Naive thymus-derived CD4-positive, alpha-beta T cell (primary cell): ENCODE measurements around the gene NABP1. TPM values are rescaled to one million over a fixed set of nuclear protein-coding genes. Genes with fewer than 3 reads are reported as not detected.
A peak's percentile ranks its signal among the peaks of the same experiment; 100 is the strongest.
"Not testable (repeated sequence)": the region's sequence is repeated elsewhere in the genome, so short reads cannot be mapped to it uniquely, and the experiment has no call there.

ENCODE experiments used
- ATAC-seq: fragments of 150-1000 bp; cut with Tn5 transposase; 2 replicates; pipeline ENCODE4 v1.10.0; 2021; ENCODE audit warnings: mild to moderate bottlenecking, moderate library complexity
- CTCF ChIA-PET: fragments of 350-600 bp; sonication (Branson Sonifier 250); formaldehyde crosslinking; loops from one replicate; lab custom pipeline; 2021; ENCODE audit warnings: antibody characterized with exemption; lab: Charles Lee
- POLR2A ChIA-PET: fragments of 350-600 bp; sonication (Branson Sonifier 250); formaldehyde crosslinking; loops from one replicate; lab custom pipeline; 2021; ENCODE audit warnings: antibody characterized with exemption, inconsistent platforms; lab: Charles Lee
- DNase-seq, 9 donors: peaks; one replicate each; pipeline versions ENCODE4 v3.0.0 to v3.0.0-alpha.2; 2020 to 2022; ENCODE audit warnings: mixed read lengths in 1 of 9
- H3K27ac ChIP-seq: one replicate; pipeline ENCODE4 v1.7.0; 2013; ENCODE audit warnings: mild to moderate bottlenecking, low read depth, low read length, moderate library complexity
- H3K27me3 ChIP-seq, 2 donors: one replicate each; pipeline ENCODE4 v1.7.0; 2013; ENCODE audit warnings: low read length in 2 of 2, mild to moderate bottlenecking in 2 of 2, moderate library complexity in 2 of 2; ENCODE audit not compliant: control insufficient read depth in 2 of 2, insufficient read depth in 2 of 2
- H3K36me3 ChIP-seq, 3 experiments: 1 replicate in 2 of 3; 2 replicates in 1 of 3; pipeline ENCODE4 v1.7.0; 2013; ENCODE audit warnings: low read length in 3 of 3, mild to moderate bottlenecking in 3 of 3, moderate library complexity in 1 of 3; ENCODE audit not compliant: insufficient read depth in 3 of 3, control insufficient read depth in 2 of 3
- H3K4me1 ChIP-seq, 2 donors: one replicate each; pipeline ENCODE4 v1.7.0; 2013; ENCODE audit warnings: low read length in 2 of 2, mild to moderate bottlenecking in 2 of 2, moderate library complexity in 1 of 2; ENCODE audit not compliant: control insufficient read depth in 2 of 2, insufficient read depth in 2 of 2
- H3K4me3 ChIP-seq: 2 replicates; pipeline ENCODE4 v1.7.0; 2013; ENCODE audit warnings: mild to moderate bottlenecking, low read length
- H3K9me3 ChIP-seq, 3 experiments: 1 replicate in 2 of 3; 2 replicates in 1 of 3; pipeline ENCODE4 v1.7.0; 2013; ENCODE audit warnings: low read length in 3 of 3; ENCODE audit not compliant: control insufficient read depth in 2 of 3
- H3K27ac Mint-ChIP-seq, 9 donors: one replicate each; pipeline ENCODE4 v1.8.0; 2020 to 2022; ENCODE audit warnings: mixed read lengths in 9 of 9, mild to moderate bottlenecking in 8 of 9, moderate library complexity in 5 of 9, inconsistent platforms in 2 of 9
- H3K27me3 Mint-ChIP-seq, 5 donors: one replicate each; pipeline ENCODE4 v1.8.0; 2021 to 2022; ENCODE audit warnings: mixed read lengths in 5 of 5, mild to moderate bottlenecking in 1 of 5
- H3K36me3 Mint-ChIP-seq, 5 donors: one replicate each; pipeline ENCODE4 v1.8.0; 2020 to 2022; ENCODE audit warnings: mixed read lengths in 5 of 5, mild to moderate bottlenecking in 3 of 5, inconsistent platforms in 1 of 5
- H3K4me1 Mint-ChIP-seq, 7 donors: one replicate each; pipeline ENCODE4 v1.8.0; 2020 to 2022; ENCODE audit warnings: mixed read lengths in 7 of 7, mild to moderate bottlenecking in 3 of 7, inconsistent platforms in 1 of 7
- H3K4me3 Mint-ChIP-seq, 10 donors: one replicate each; pipeline ENCODE4 v1.8.0; 2020 to 2022; ENCODE audit warnings: mild to moderate bottlenecking in 10 of 10, mixed read lengths in 10 of 10, moderate library complexity in 6 of 10, inconsistent platforms in 2 of 10
- H3K9me3 Mint-ChIP-seq, 11 donors: one replicate each; pipeline ENCODE4 v1.8.0; 2020 to 2022; ENCODE audit warnings: mixed read lengths in 11 of 11, mild to moderate bottlenecking in 4 of 11, inconsistent platforms in 1 of 11, moderate library complexity in 1 of 11
- intact Hi-C, 2 donors: fragments of 100-400 bp; cut with micrococcal nuclease; formaldehyde crosslinking; loops; one replicate each; pipeline ENCODE4 v1.15.1; 2023
- polyA plus RNA-seq, 2 donors: library from polyadenylated mRNA; unstranded; fragments of 300-500 nt; fragmentation: Illumina TruSeq; gene quantifications; one replicate each; pipeline ENCODE4 v1.2.3, GENCODE V29; 2021
- total RNA-seq, 6 experiments: library from RNA in 5 of 6; stranded (reverse) in 5 of 6; gene quantifications; 1 replicate in 5 of 6; 2 replicates in 1 of 6; pipeline ENCODE4 v1.2.3 and lab custom pipeline; 2021 to 2026

Gene NABP1
- total and polyA plus RNA-seq, 7 experiments from 2014 or later, result 4.2 to 79.5 (median 48.6) TPM

GRCh38 chr2:191638079-191638801 lies 39.7 kb upstream of the NABP1 start:
- peak overlapping the region; percentile 43 for H3K27ac ChIP-seq
- H3K27me3 Mint-ChIP-seq, result peaks cover 0 to 7% (median 0%) of the 10 kb centered on the region in 5 donors
- peak in 2 of 9 donors; percentile 6 to 13 for DNase-seq
- peaks cover 38 to 62% (median 45%) of the 10 kb centered on the region in 7 donors for H3K4me1 Mint-ChIP-seq
- ATAC-seq, result peak; percentile 65
- H3K4me1 ChIP-seq, result peaks cover 25 to 26% of the 10 kb centered on the region in 2 donors
- intact Hi-C loops, result loop anchor here in 1 of 2 donors (5.0 kb wide), 1 partner anchor 436 kb away; no protein-coding TSS in a partner anchor
- CTCF ChIA-PET, result interaction anchor here (0.7 to 1.7 kb wide), 7 partner anchors 9 to 59 kb away, joined by 3 to 5 read pairs (median 3); no protein-coding TSS in a partner anchor
- H3K36me3 Mint-ChIP-seq, result peaks cover 0 to 16% (median 0%) of the 10 kb centered on the region in 5 donors
- peak overlapping the region; percentile 44 to 96 (median 80) for H3K27ac Mint-ChIP-seq
- H3K36me3 ChIP-seq, result no peaks in the 10 kb centered on the region
- peak overlapping the region; percentile 29 to 78 (median 68) for H3K4me3 Mint-ChIP-seq
- POLR2A ChIA-PET, result interaction anchor here (0.6 to 5.4 kb wide), 10 partner anchors 8 to 757 kb away, joined by 3 to 42 read pairs (median 6); partner anchors contain the start of genes GLS and NABP1
- H3K27me3 ChIP-seq, result no peaks in the 10 kb centered on the region
- no peaks in the 10 kb centered on the region for H3K9me3 ChIP-seq
- H3K4me3 ChIP-seq, result no peak overlapping the region
- peaks cover 0 to 2% (median 0%) of the 10 kb centered on the region in 11 donors for H3K9me3 Mint-ChIP-seq

- H3K27me3 Mint-ChIP-seq, result peaks cover 0 to 9% (median 0%) of the 10 kb centered on the region in 5 donors
- peak overlapping the region in 1 of 10 donors; percentile 78 for H3K4me3 Mint-ChIP-seq
- no peak for ATAC-seq
- no peak overlapping the region for H3K27ac ChIP-seq
- DNase-seq, result no peak
- CTCF ChIA-PET, result interaction anchor here (0.9 to 1.0 kb wide), 4 partner anchors 8 to 60 kb away, joined by 3 to 5 read pairs (median 3); no protein-coding TSS in a partner anchor
- peaks cover 0 to 2% (median 0%) of the 10 kb centered on the region in 11 donors for H3K9me3 Mint-ChIP-seq
- POLR2A ChIA-PET, result interaction anchor here (0.6 to 5.4 kb wide), 7 partner anchors 9 to 586 kb away, joined by 4 to 42 read pairs (median 7); partner anchors contain the start of gene NABP1
- H3K36me3 ChIP-seq, result no peaks in the 10 kb centered on the region
- peaks cover 38 to 62% (median 45%) of the 10 kb centered on the region in 7 donors for H3K4me1 Mint-ChIP-seq
- intact Hi-C loops, result loop anchor here in 1 of 2 donors (5.0 kb wide), 1 partner anchor 436 kb away; no protein-coding TSS in a partner anchor
- peak overlapping the region in 8 of 9 donors; percentile 44 to 96 (median 85) for H3K27ac Mint-ChIP-seq
- peaks cover 25 to 26% of the 10 kb centered on the region in 2 donors for H3K4me1 ChIP-seq
- no peaks in the 10 kb centered on the region for H3K27me3 ChIP-seq
- H3K4me3 ChIP-seq, result no peak overlapping the region
- no peaks in the 10 kb centered on the region for H3K9me3 ChIP-seq
- H3K36me3 Mint-ChIP-seq, result peaks cover 0 to 16% (median 0%) of the 10 kb centered on the region in 5 donors
Observed at GRCh38 chr2:191638802-191639172, 39.1 kb upstream of the NABP1 start.

GRCh38 chr2:191641609-191642008 lies 36.3 kb upstream of the NABP1 start:
- no peaks in the 10 kb centered on the region for H3K27me3 ChIP-seq
- ChIA-PET CTCF (interaction anchor here (0.6 to 1.2 kb wide), 2 partner anchors 34 to 74 kb away, joined by 4 read pairs; no protein-coding TSS in a partner anchor), POLR2A (interaction anchor here (1.2 to 1.4 kb wide), 2 partner anchors 23 to 34 kb away, joined by 3 to 5 read pairs; no protein-coding TSS in a partner anchor)
- Mint-ChIP-seq H3K9me3 (peaks cover 0 to 6% (median 0%) of the 10 kb centered on the region in 11 donors), H3K27me3 (peaks cover 0 to 9% (median 0%) of the 10 kb centered on the region in 5 donors), H3K4me1 (peaks cover 31 to 46% (median 37%) of the 10 kb centered on the region in 7 donors), H3K4me3 (no peak overlapping the region), H3K27ac (peak overlapping the region in 1 of 9 donors; percentile 16), H3K36me3 (peaks cover 0 to 16% (median 0%) of the 10 kb centered on the region in 5 donors)
- no peaks in the 10 kb centered on the region for H3K9me3 ChIP-seq
- intact Hi-C loops, result loop anchor here in 1 of 2 donors (2.0 kb wide), 1 partner anchor 13 kb away; no protein-coding TSS in a partner anchor
- H3K27ac ChIP-seq, result no peak overlapping the region
- peaks cover 24 to 25% of the 10 kb centered on the region in 2 donors for H3K4me1 ChIP-seq
- no peak for ATAC-seq
- H3K36me3 ChIP-seq, result no peaks in the 10 kb centered on the region
- no peak overlapping the region for H3K4me3 ChIP-seq
- DNase-seq, result no peak

- H3K27me3 Mint-ChIP-seq, result peaks cover 0 to 9% (median 0%) of the 10 kb centered on the region in 5 donors
- ATAC-seq, result no peak
- intact Hi-C loops, result no loop called here
- Histone ChIP-seq H3K4me1 (peaks cover 14 to 20% of the 10 kb centered on the region in 2 donors), H3K4me3 (no peak overlapping the region), H3K36me3 (no peaks in the 10 kb centered on the region), H3K27me3 (no peaks in the 10 kb centered on the region), H3K9me3 (no peaks in the 10 kb centered on the region), H3K27ac (no peak overlapping the region)
- DNase-seq, result no peak
- ChIA-PET POLR2A (no interaction called here), CTCF (interaction anchor here (0.6 kb wide), 1 partner anchor 1101 kb away, joined by 5 read pairs; no protein-coding TSS in a partner anchor)
- H3K9me3 Mint-ChIP-seq, result peaks cover 0 to 6% (median 0%) of the 10 kb centered on the region in 11 donors
- no peak overlapping the region for H3K4me3 Mint-ChIP-seq
- peaks cover 21 to 37% (median 28%) of the 10 kb centered on the region in 7 donors for H3K4me1 Mint-ChIP-seq
- H3K36me3 Mint-ChIP-seq, result peaks cover 0 to 16% (median 0%) of the 10 kb centered on the region in 5 donors
- H3K27ac Mint-ChIP-seq, result no peak overlapping the region
Observed at GRCh38 chr2:191642541-191642940, 35.4 kb upstream of the NABP1 start.

GRCh38 chr2:191643429-191643828 lies 34.5 kb upstream of the NABP1 start:
- H3K9me3 ChIP-seq, result no peaks in the 10 kb centered on the region
- H3K4me3 Mint-ChIP-seq, result no peak overlapping the region
- POLR2A ChIA-PET, result interaction anchor here (0.8 to 1.1 kb wide), 3 partner anchors 15 to 21 kb away, joined by 3 to 4 read pairs (median 3); no protein-coding TSS in a partner anchor

GRCh38 chr2:191644613-191645012 lies 33.3 kb upstream of the NABP1 start:
- H3K27ac Mint-ChIP-seq, H3K27ac ChIP-seq, intact Hi-C loops, H3K4me1 ChIP-seq, DNase-seq, CTCF ChIA-PET, H3K27me3 Mint-ChIP-seq, H3K4me3 ChIP-seq, ATAC-seq, H3K4me3 Mint-ChIP-seq, H3K9me3 Mint-ChIP-seq, H3K36me3 ChIP-seq, H3K9me3 ChIP-seq, H3K27me3 ChIP-seq: not testable (repeated sequence)
- Mint-ChIP-seq H3K36me3 (peaks cover 0 to 16% (median 0%) of the 10 kb centered on the region in 5 donors), H3K4me1 (peaks cover 9 to 21% (median 12%) of the 10 kb centered on the region in 7 donors)
- POLR2A ChIA-PET, result interaction anchor here (1.1 to 1.4 kb wide), 2 partner anchors 14 to 31 kb away, joined by 4 read pairs; no protein-coding TSS in a partner anchor

More at GRCh38 chr2:191643429-191643828, 34.5 kb upstream of the NABP1 start:
- CTCF ChIA-PET, result no interaction called here
- H3K9me3 Mint-ChIP-seq, result peaks cover 0 to 6% (median 0%) of the 10 kb centered on the region in 11 donors
- no peaks in the 10 kb centered on the region for H3K36me3 ChIP-seq
- H3K27me3 Mint-ChIP-seq, result peaks cover 0 to 9% (median 0%) of the 10 kb centered on the region in 5 donors
- H3K4me1 Mint-ChIP-seq, result peaks cover 12 to 28% (median 19%) of the 10 kb centered on the region in 7 donors
- no peak overlapping the region for H3K4me3 ChIP-seq
- H3K4me1 ChIP-seq, result peaks cover 6 to 12% of the 10 kb centered on the region in 2 donors
- H3K27ac ChIP-seq, result no peak overlapping the region
- intact Hi-C loops, result no loop called here
- H3K27me3 ChIP-seq, result no peaks in the 10 kb centered on the region
- ATAC-seq (no peak), DNase-seq (no peak)
- no peak overlapping the region for H3K27ac Mint-ChIP-seq
- H3K36me3 Mint-ChIP-seq, result peaks cover 0 to 16% (median 0%) of the 10 kb centered on the region in 5 donors
